H9 (cell line): ENCODE measurements around the gene TTC9B. TPM values are rescaled to one million over a fixed set of nuclear protein-coding genes. Genes with fewer than 3 reads are reported as not detected.

Experiments used
- DNase-seq: peaks from one replicate; pipeline ENCODE4 v3.0.0-alpha.2; 2017
- H2AFZ ChIP-seq: one replicate; pipeline ENCODE4 v1.6.1; 2013; ENCODE audit warnings: mild to moderate bottlenecking, low read length, control low read depth, moderate library complexity
- H2AK5ac ChIP-seq: 2 replicates; pipeline ENCODE4 v1.6.1; 2013; ENCODE audit warnings: low read length, control low read depth, mixed read lengths; ENCODE audit not compliant: insufficient read length
- H2BK120ac ChIP-seq: one replicate; pipeline ENCODE4 v1.6.1; 2013; ENCODE audit warnings: low read depth, mild to moderate bottlenecking, low read length, control low read depth, inconsistent platforms; ENCODE audit not compliant: poor library complexity, severe bottlenecking
- H2BK12ac ChIP-seq: 2 replicates; pipeline ENCODE4 v1.6.1; 2013; ENCODE audit warnings: low read length, control low read depth, mixed read lengths, low read depth; ENCODE audit not compliant: insufficient read length
- H2BK15ac ChIP-seq: 2 replicates; pipeline ENCODE4 v1.6.1; 2013; ENCODE audit warnings: low read depth, low read length, control low read depth
- H2BK20ac ChIP-seq: one replicate; pipeline ENCODE4 v1.6.1; 2013; ENCODE audit warnings: low read depth, mild to moderate bottlenecking, low read length, control low read depth, inconsistent platforms; ENCODE audit not compliant: poor library complexity, severe bottlenecking
- H2BK5ac ChIP-seq: 2 replicates; pipeline ENCODE4 v1.6.1; 2013; ENCODE audit warnings: low read length, control low read depth, mixed read lengths; ENCODE audit not compliant: insufficient read length
- H3K14ac ChIP-seq: 2 replicates; pipeline ENCODE4 v1.6.1; 2013; ENCODE audit warnings: low read length, control low read depth; ENCODE audit not compliant: insufficient read depth
- H3K18ac ChIP-seq: 2 replicates; pipeline ENCODE4 v1.6.1; 2013; ENCODE audit warnings: low read depth, mild to moderate bottlenecking, mixed read lengths, low read length, control low read depth; ENCODE audit not compliant: insufficient read length
- H3K23ac ChIP-seq: 2 replicates; pipeline ENCODE4 v1.6.1; 2013; ENCODE audit warnings: low read length, control low read depth, mixed read lengths, low read depth; ENCODE audit not compliant: insufficient read length
- H3K23me2 ChIP-seq: 2 replicates; pipeline ENCODE4 v1.6.1; 2013; ENCODE audit warnings: low read depth, mild to moderate bottlenecking, mixed read lengths, low read length, control low read depth; ENCODE audit not compliant: insufficient read length, poor library complexity, severe bottlenecking
- H3K27ac ChIP-seq: 2 replicates; pipeline ENCODE4 v1.5.1; 2013; ENCODE audit warnings: low read length, control low read depth, mixed read lengths, low read depth; ENCODE audit not compliant: insufficient read length
- H3K27me3 ChIP-seq: 2 replicates; pipeline ENCODE4 v1.6.1; 2013; ENCODE audit warnings: low read length, control low read depth, inconsistent platforms; ENCODE audit not compliant: insufficient read depth
- H3K4ac ChIP-seq: 2 replicates; pipeline ENCODE4 v1.6.1; 2013; ENCODE audit warnings: low read depth, mild to moderate bottlenecking, control low read depth, inconsistent platforms, low read length, moderate library complexity
- H3K4me1 ChIP-seq: 2 replicates; pipeline ENCODE4 v1.6.1; 2013; ENCODE audit warnings: low read length, control low read depth, inconsistent platforms; ENCODE audit not compliant: insufficient read depth
- H3K4me2 ChIP-seq: 2 replicates; pipeline ENCODE4 v1.6.1; 2013; ENCODE audit warnings: low read length, control low read depth, mixed read lengths; ENCODE audit not compliant: insufficient read length, insufficient read depth
- H3K56ac ChIP-seq: 2 replicates; pipeline ENCODE4 v1.6.1; 2013; ENCODE audit warnings: low read depth, mild to moderate bottlenecking, mixed read lengths, low read length, control low read depth; ENCODE audit not compliant: insufficient read length
- H3K79me1 ChIP-seq: 2 replicates; pipeline ENCODE4 v1.6.1; 2013; ENCODE audit warnings: low read depth, mild to moderate bottlenecking, moderate library complexity, low read length, control low read depth, inconsistent platforms; ENCODE audit not compliant: insufficient read depth, poor library complexity, severe bottlenecking
- H3K79me2 ChIP-seq: 2 replicates; pipeline ENCODE4 v1.6.1; 2013; ENCODE audit warnings: low read length, control low read depth, inconsistent platforms; ENCODE audit not compliant: insufficient read depth
- H3K9ac ChIP-seq: 2 replicates; pipeline ENCODE4 v1.6.1; 2013; ENCODE audit warnings: low read length, control low read depth, mixed read lengths; ENCODE audit not compliant: insufficient read length; ENCODE audit errors: extremely low read depth
- H3K9me3 ChIP-seq: one replicate; pipeline ENCODE4 v1.6.1; 2013; ENCODE audit warnings: low read depth, low read length, inconsistent platforms; ENCODE audit not compliant: control insufficient read depth
- H3T11ph ChIP-seq: one replicate; pipeline ENCODE4 v1.6.1; 2013; ENCODE audit warnings: mild to moderate bottlenecking, low read length, control low read depth, inconsistent platforms
- H4K20me1 ChIP-seq: one replicate; pipeline ENCODE4 v1.6.1; 2013; ENCODE audit not compliant: control insufficient read depth, insufficient read length, insufficient read depth
- H4K5ac ChIP-seq: 2 replicates; pipeline ENCODE4 v1.6.1; 2013; ENCODE audit warnings: low read depth, mild to moderate bottlenecking, mixed read lengths, low read length, control low read depth; ENCODE audit not compliant: insufficient read length
- H4K8ac ChIP-seq: replicated peaks from 2 replicates; pipeline ENCODE4 v1.6.1; 2013; ENCODE audit warnings: low read length, control low read depth, mixed read lengths, low read depth; ENCODE audit not compliant: insufficient read length
- H4K91ac ChIP-seq: 2 replicates; pipeline ENCODE4 v1.6.1; 2013; ENCODE audit warnings: low read depth, mild to moderate bottlenecking, moderate library complexity, mixed read lengths, low read length, control low read depth; ENCODE audit not compliant: insufficient read length
- H3K27ac Mint-ChIP-seq, 3 experiments: 2 replicates in 2 of 3; 3 replicates in 1 of 3; pipeline ENCODE4 v1.8.0; 2020 to 2021; ENCODE audit warnings: mixed read lengths in 3 of 3, mild to moderate bottlenecking in 1 of 3, moderate library complexity in 1 of 3
- H3K27me3 Mint-ChIP-seq: 2 replicates; pipeline ENCODE4 v1.8.0; 2021; ENCODE audit warnings: low read depth, mild to moderate bottlenecking, moderate library complexity, mixed read lengths
- H3K36me3 Mint-ChIP-seq, 3 experiments: 2 replicates in 2 of 3; 3 replicates in 1 of 3; pipeline ENCODE4 v1.8.0; 2020 to 2021; ENCODE audit warnings: low read depth in 3 of 3, mixed read lengths in 3 of 3; ENCODE audit not compliant: insufficient read depth in 1 of 3
- H3K4me1 Mint-ChIP-seq, 2 experiments: 2 replicates each; pipeline ENCODE4 v1.8.0; 2020; ENCODE audit warnings: mixed read lengths in 2 of 2
- H3K4me3 Mint-ChIP-seq, 2 experiments: 2 replicates in 1 of 2; 3 replicates in 1 of 2; pipeline ENCODE4 v1.8.0; 2020 to 2021; ENCODE audit warnings: mild to moderate bottlenecking in 2 of 2, mixed read lengths in 2 of 2, moderate library complexity in 1 of 2
- H3K9me3 Mint-ChIP-seq, 2 experiments: 2 replicates in 1 of 2; 3 replicates in 1 of 2; pipeline ENCODE4 v1.8.0; 2020; ENCODE audit warnings: mild to moderate bottlenecking in 2 of 2, mixed read lengths in 2 of 2, moderate library complexity in 1 of 2
- CTCF ChIP-seq: fragments of 200-600 bp; sonication (generic); conservative IDR thresholded peaks from 3 replicates; pipeline ENCODE4 v1.8.0; 2021; ENCODE audit warnings: antibody characterized with exemption, mild to moderate bottlenecking
- WGBS: extraction: QIAGEN DNeasy Blood & Tissue Kit; methylation state at CpG from one replicate; pipeline ENCODE4 v1.1.7; 2013; ENCODE audit warnings: missing lambda C conversion rate, low lambda C conversion rate, mixed read lengths; ENCODE audit not compliant: insufficient read length; ENCODE audit errors: extremely low coverage; 5-methylcytosine and 5-hydroxymethylcytosine counted together
- total RNA-seq: library from RNA; stranded (reverse); gene quantifications from 2 replicates; pipeline ENCODE4 v1.2.1, GENCODE V29; 2021

TTC9B gene
- total RNA-seq, 1 experiment from 2014 or later: 0.15 TPM

GRCh38 chr19:40177286-40178070, 40.7 kb downstream of the TTC9B start:
- H3K9me3 ChIP-seq: no peaks in the 10 kb centered on the region
- H3K4me1 ChIP-seq: no peaks in the 10 kb centered on the region
- no peak overlapping the region for H3K23ac ChIP-seq
- H3K4me2 ChIP-seq: no peak overlapping the region
- no peak overlapping the region for H4K5ac ChIP-seq
- Mint-ChIP-seq H3K4me3 (no peak overlapping the region), H3K9me3 (peaks cover 0 to 3% of the 10 kb centered on the region in 2 experiments; a peak in 2 of 5 replicates), H3K36me3 (no peaks in the 10 kb centered on the region), H3K27me3 (peaks cover 4% of the 10 kb centered on the region), H3K27ac (no peak overlapping the region; a peak in 1 of 7 replicates), H3K4me1 (peaks cover 6 to 12% of the 10 kb centered on the region in 2 experiments)
- H3K18ac ChIP-seq: no peak overlapping the region
- no peak overlapping the region for H2BK12ac ChIP-seq
- H4K20me1 ChIP-seq: no peaks in the 10 kb centered on the region
- no peak overlapping the region for H4K8ac ChIP-seq
- H2BK5ac ChIP-seq: no peak overlapping the region
- no peak overlapping the region for H2BK120ac ChIP-seq
- TF ChIP-seq CTCF: no peak
- H2AFZ ChIP-seq: no peak overlapping the region
- no peak overlapping the region for H2BK15ac ChIP-seq
- no peak overlapping the region for H2AK5ac ChIP-seq
- H3T11ph ChIP-seq: no peak overlapping the region
- H4K91ac ChIP-seq: no peak overlapping the region
- no peak overlapping the region for H3K9ac ChIP-seq
- no peak overlapping the region for H3K27ac ChIP-seq
- H3K4ac ChIP-seq: no peak overlapping the region
- no peaks in the 10 kb centered on the region for H3K79me1 ChIP-seq
- H2BK20ac ChIP-seq: no peak overlapping the region
- H3K56ac ChIP-seq: no peak overlapping the region
- no peak overlapping the region for H3K14ac ChIP-seq
- WGBS: no CpG with 5 or more reads among the region's 5 CpGs
- H3K23me2 ChIP-seq: no peaks in the 10 kb centered on the region
- H3K27me3 ChIP-seq: no peaks in the 10 kb centered on the region
- no peak for DNase-seq
- H3K79me2 ChIP-seq: no peaks in the 10 kb centered on the region; the same call in 1 of the 2 replicates
